ENCODE measurements around the gene ALAS1. TPM values are rescaled to one million over a fixed set of nuclear protein-coding genes. Genes with fewer than 3 reads are reported as not detected.

Gene ALAS1
- total and polyA plus RNA-seq, 2 donors (not counting 1 experiment from before 2014, with no cell fraction given) = 26.1 to 30.2 TPM

DNA sequence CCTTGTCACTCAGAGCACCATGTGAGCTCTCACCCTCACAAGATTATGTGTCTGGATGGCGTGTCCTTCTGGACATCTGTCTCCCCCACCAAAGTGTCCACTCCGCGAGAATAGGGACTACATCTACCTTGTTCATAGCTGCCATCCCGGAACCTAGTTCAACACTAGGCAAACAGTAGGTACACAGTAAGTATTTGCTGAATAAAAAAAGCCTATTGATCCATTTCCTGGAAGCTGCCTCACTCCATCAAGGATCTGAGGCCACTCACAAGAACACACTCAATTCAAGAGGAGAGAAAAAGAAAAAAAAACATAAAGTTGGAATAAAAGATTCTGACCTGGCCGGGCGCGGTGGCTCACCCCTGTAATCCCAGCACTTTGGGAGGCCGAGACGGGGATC, 11.2 kb upstream of the ALAS1 start:
- ATAC-seq (ENCODE audit: low read depth) (no peak), DNase-seq (no peak)
- H3K27ac Mint-ChIP-seq = no peak overlapping the region
- Histone ChIP-seq H3K4me3 (ENCODE audit: control extremely low read depth in 1 of 5, extremely low read depth in 1 of 5, insufficient read depth in 1 of 5, low read depth in 2 of 5, low read length in 4 of 5) (no peak overlapping the region), H3K79me2 (ENCODE audit: control insufficient read depth, insufficient read depth, low read length) (no peaks in the 10 kb centered on the region), H3K4me2 (replicated peaks; ENCODE audit: low read depth, low read length, poor library complexity, severe bottlenecking) (no peak overlapping the region), H3K36me3 (replicated peaks in 1 of 2; ENCODE audit: control extremely low read depth in 1 of 2, control insufficient read depth in 1 of 2, extremely low read depth in 1 of 2, insufficient read depth in 2 of 2, low read length in 1 of 2) (no peaks in the 10 kb centered on the region), H2AFZ (ENCODE audit: insufficient read depth, low read depth, low read length, poor library complexity, severe bottlenecking) (no peak overlapping the region), H3K27ac (ENCODE audit: low read length in 2 of 2) (no peak overlapping the region), H3K9ac (ENCODE audit: low read length) (no peak overlapping the region), H3K9me3 (ENCODE audit: control extremely low read depth in 1 of 3, control insufficient read depth in 2 of 3, insufficient read depth in 1 of 3, low read length in 2 of 3) (no peaks in the 10 kb centered on the region), H4K20me1 (ENCODE audit: control insufficient read depth, insufficient read depth, low read length, poor library complexity, severe bottlenecking) (no peaks in the 10 kb centered on the region), H3K27me3 (replicated peaks in 1 of 4; ENCODE audit: control extremely low read depth in 1 of 4, control insufficient read depth in 3 of 4, insufficient read depth in 4 of 4, low read length in 3 of 4) (no peaks in the 10 kb centered on the region), H3K4me1 (ENCODE audit: control insufficient read depth in 2 of 2, insufficient read depth in 2 of 2, low read length in 2 of 2) (peaks cover 0 to 6% of the 10 kb centered on the region in 2 donors)
- no peaks in the 10 kb centered on the region for H3K9me3 Mint-ChIP-seq (ENCODE audit: insufficient read depth)
- 100% methylated on average over 3 of the region's 9 CpGs for WGBS (ENCODE audit: insufficient coverage)
- no peaks in the 10 kb centered on the region for H3K27me3 Mint-ChIP-seq
- ChIA-PET POLR2A (no interaction called here), CTCF (interaction anchor here (1.5 kb wide), 1 partner anchor 38 kb away, joined by 5 read pairs; no protein-coding TSS in a partner anchor)
- TF ChIP-seq EZH2 (IDR thresholded peaks at IDR 0.05; ENCODE audit: borderline replicate concordance, insufficient read depth, low read depth, low read length, poor library complexity, severe bottlenecking) = no peak
- TF ChIP-seq, protein P1, sequence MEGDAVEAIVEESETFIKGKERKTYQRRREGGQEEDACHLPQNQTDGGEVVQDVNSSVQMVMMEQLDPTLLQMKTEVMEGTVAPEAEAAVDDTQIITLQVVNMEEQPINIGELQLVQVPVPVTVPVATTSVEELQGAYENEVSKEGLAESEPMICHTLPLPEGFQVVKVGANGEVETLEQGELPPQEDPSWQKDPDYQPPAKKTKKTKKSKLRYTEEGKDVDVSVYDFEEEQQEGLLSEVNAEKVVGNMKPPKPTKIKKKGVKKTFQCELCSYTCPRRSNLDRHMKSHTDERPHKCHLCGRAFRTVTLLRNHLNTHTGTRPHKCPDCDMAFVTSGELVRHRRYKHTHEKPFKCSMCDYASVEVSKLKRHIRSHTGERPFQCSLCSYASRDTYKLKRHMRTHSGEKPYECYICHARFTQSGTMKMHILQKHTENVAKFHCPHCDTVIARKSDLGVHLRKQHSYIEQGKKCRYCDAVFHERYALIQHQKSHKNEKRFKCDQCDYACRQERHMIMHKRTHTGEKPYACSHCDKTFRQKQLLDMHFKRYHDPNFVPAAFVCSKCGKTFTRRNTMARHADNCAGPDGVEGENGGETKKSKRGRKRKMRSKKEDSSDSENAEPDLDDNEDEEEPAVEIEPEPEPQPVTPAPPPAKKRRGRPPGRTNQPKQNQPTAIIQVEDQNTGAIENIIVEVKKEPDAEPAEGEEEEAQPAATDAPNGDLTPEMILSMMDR (IDR thresholded peaks at IDR 0.05) = no peak
- H3K4me1 Mint-ChIP-seq = peaks cover 6% of the 10 kb centered on the region
- intact Hi-C loops (cut with micrococcal nuclease) = no loop called here
- no peak overlapping the region for H3K4me3 Mint-ChIP-seq

DNA sequence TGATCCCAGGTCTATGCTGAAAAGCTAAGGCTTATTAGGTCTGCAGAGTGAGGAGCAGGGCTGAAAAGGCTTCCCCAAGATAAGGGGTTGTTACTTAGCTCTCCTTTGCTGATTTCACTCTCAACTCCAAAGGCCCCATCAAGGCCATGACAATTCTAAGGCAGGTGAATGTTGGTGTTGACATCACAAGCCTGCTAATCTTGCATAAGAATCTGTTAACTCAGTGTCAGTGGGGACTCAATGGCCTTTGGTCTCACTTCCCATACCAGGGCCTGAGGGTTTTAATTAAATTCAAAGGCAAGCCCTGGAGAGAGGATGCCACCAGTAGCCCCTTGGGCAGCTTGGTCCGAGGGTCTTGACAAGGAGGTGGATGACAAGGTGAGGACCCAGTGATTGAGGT, 9.4 kb upstream of the ALAS1 start:
- no CpG with 5 or more reads among the region's 1 CpG for WGBS (ENCODE audit: insufficient coverage)
- Histone ChIP-seq H3K4me2 (replicated peaks; ENCODE audit: low read depth, low read length, poor library complexity, severe bottlenecking) (no peak overlapping the region), H3K27me3 (replicated peaks in 1 of 4; ENCODE audit: control extremely low read depth in 1 of 4, control insufficient read depth in 3 of 4, insufficient read depth in 4 of 4, low read length in 3 of 4) (no peaks in the 10 kb centered on the region), H2AFZ (ENCODE audit: insufficient read depth, low read depth, low read length, poor library complexity, severe bottlenecking) (no peak overlapping the region), H3K27ac (ENCODE audit: low read length in 2 of 2) (peak overlapping the region in 1 of 2 donors; percentile 16), H3K4me3 (ENCODE audit: control extremely low read depth in 1 of 5, extremely low read depth in 1 of 5, insufficient read depth in 1 of 5, low read depth in 2 of 5, low read length in 4 of 5) (no peak overlapping the region), H3K9ac (ENCODE audit: low read length) (no peak overlapping the region), H3K9me3 (ENCODE audit: control extremely low read depth in 1 of 3, control insufficient read depth in 2 of 3, insufficient read depth in 1 of 3, low read length in 2 of 3) (no peaks in the 10 kb centered on the region), H3K36me3 (replicated peaks in 1 of 2; ENCODE audit: control extremely low read depth in 1 of 2, control insufficient read depth in 1 of 2, extremely low read depth in 1 of 2, insufficient read depth in 2 of 2, low read length in 1 of 2) (no peaks in the 10 kb centered on the region), H4K20me1 (ENCODE audit: control insufficient read depth, insufficient read depth, low read length, poor library complexity, severe bottlenecking) (no peaks in the 10 kb centered on the region), H3K79me2 (ENCODE audit: control insufficient read depth, insufficient read depth, low read length) (no peaks in the 10 kb centered on the region), H3K4me1 (ENCODE audit: control insufficient read depth in 2 of 2, insufficient read depth in 2 of 2, low read length in 2 of 2) (peaks cover 0 to 6% of the 10 kb centered on the region in 2 donors)
- H3K9me3 Mint-ChIP-seq (ENCODE audit: insufficient read depth) = no peaks in the 10 kb centered on the region
- H3K27me3 Mint-ChIP-seq = no peaks in the 10 kb centered on the region
- no peak overlapping the region for H3K27ac Mint-ChIP-seq
- POLR2A ChIA-PET = no interaction called here
- CTCF ChIA-PET = no interaction called here
- H3K4me1 Mint-ChIP-seq = peaks cover 6% of the 10 kb centered on the region
- intact Hi-C loops (cut with micrococcal nuclease) = no loop called here
- no peak for ATAC-seq (ENCODE audit: low read depth)
- no peak overlapping the region for H3K4me3 Mint-ChIP-seq
- TF ChIP-seq, protein P1 (IDR thresholded peaks at IDR 0.05) = no peak
- no peak for TF ChIP-seq EZH2 (IDR thresholded peaks at IDR 0.05; ENCODE audit: borderline replicate concordance, insufficient read depth, low read depth, low read length, poor library complexity, severe bottlenecking)
- DNase-seq = no peak

All from B cell (primary cell).